ENCODE results near the gene POLA2. TPM values are rescaled to one million over a fixed set of nuclear protein-coding genes. Genes with fewer than 3 reads are reported as not detected.
"Not testable (repeated sequence)": the region's sequence is repeated elsewhere in the genome, so short reads cannot be mapped to it uniquely, and the experiment has no call there.

Gene POLA2
- total and polyA plus RNA-seq, 2 donors (not counting 3 experiments of a cell fraction or from before 2014, with no cell fraction given): 24.0 to 30.0 TPM

- DNase-seq (ENCODE audit: low read depth, low spot score) (no peak), FAIRE-seq (no peak)
- POLR2A ChIA-PET: interaction anchor here (0.6 kb wide), 1 partner anchor 1069 kb away, joined by 5 read pairs; no protein-coding TSS in a partner anchor
- no peaks in the 10 kb centered on the region for H3K9me3 ChIP-seq (replicated peaks; ENCODE audit: control insufficient read depth, insufficient read depth, low read length)
- H3K9ac ChIP-seq (replicated peaks; ENCODE audit: extremely low read depth, insufficient read depth, low read length): no peak overlapping the region
- H4K20me1 ChIP-seq (replicated peaks; ENCODE audit: control insufficient read depth, extremely low read depth, insufficient read depth, low read length): no peaks in the 10 kb centered on the region
- no peak overlapping the region for H3K4me2 ChIP-seq (ENCODE audit: insufficient read depth, low read length)
- no peak overlapping the region for H3K4me3 ChIP-seq (replicated peaks in 1 of 3; ENCODE audit: insufficient read depth in 1 of 3, low read depth in 1 of 3, low read length in 3 of 3)
- TF ChIP-seq FOS (IDR thresholded peaks at IDR 0.05; ENCODE audit: borderline replicate concordance, insufficient read depth, low read length) (no peak), MYC (IDR thresholded peaks at IDR 0.05; ENCODE audit: low read depth, low read length) (no peak), POLR2A (IDR thresholded peaks at IDR 0.05; ENCODE audit: low read depth, low read length) (no peak), POLR2AphosphoS5 (IDR thresholded peaks at IDR 0.05; ENCODE audit: insufficient read depth, low read depth, low read length) (no peak), GATA2 (IDR thresholded peaks at IDR 0.05; ENCODE audit: insufficient read depth, insufficient read length, low read depth, low read length) (no peak), CTCF (IDR thresholded peaks at IDR 0.05; ENCODE audit: extremely low read depth in 1 of 2, insufficient read depth in 1 of 2, low read depth in 1 of 2, low read length in 2 of 2) (no peak), JUN (IDR thresholded peaks at IDR 0.05; ENCODE audit: borderline replicate concordance, insufficient read depth, insufficient read length, low read depth) (no peak), EZH2 (IDR thresholded peaks at IDR 0.05; ENCODE audit: borderline replicate concordance, low read depth, low read length, severe bottlenecking) (no peak)
- TF ChIP-seq, protein P1, sequence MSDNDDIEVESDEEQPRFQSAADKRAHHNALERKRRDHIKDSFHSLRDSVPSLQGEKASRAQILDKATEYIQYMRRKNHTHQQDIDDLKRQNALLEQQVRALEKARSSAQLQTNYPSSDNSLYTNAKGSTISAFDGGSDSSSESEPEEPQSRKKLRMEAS (IDR thresholded peaks at IDR 0.05; ENCODE audit: insufficient read depth, insufficient read length): no peak
- H3K36me3 ChIP-seq (ENCODE audit: control insufficient read depth in 2 of 2, extremely low read depth in 1 of 2, insufficient read depth in 2 of 2, low read length in 2 of 2): no peaks in the 10 kb centered on the region
- H3K27ac ChIP-seq (ENCODE audit: insufficient read depth, low read depth, low read length): no peak overlapping the region
- H3K9me1 ChIP-seq (replicated peaks; ENCODE audit: control insufficient read depth, extremely low read depth, insufficient read depth, low read length): no peaks in the 10 kb centered on the region
- no TSS peak for BruUV-seq (replicated peaks)
- no peaks in the 10 kb centered on the region for H3K79me2 ChIP-seq (ENCODE audit: control insufficient read depth, insufficient read depth, low read length)
- no peaks in the 10 kb centered on the region for H3K27me3 ChIP-seq (ENCODE audit: control insufficient read depth in 2 of 2, insufficient read depth in 2 of 2, low read length in 2 of 2)
- CTCF ChIA-PET: interaction anchor here (1.0 kb wide), 1 partner anchor 21 kb away, joined by 3 read pairs; no protein-coding TSS in a partner anchor
- dilution Hi-C loops (cut with MboI; ENCODE audit: extremely low pct_ligation_motif_present, low sequenced_read_pairs) (no loop called here), intact Hi-C loops (cut with micrococcal nuclease) (no loop called here)
- H2AFZ ChIP-seq (ENCODE audit: low read depth, low read length): no peak overlapping the region
- no peaks in the 10 kb centered on the region for H3K4me1 ChIP-seq (ENCODE audit: control insufficient read depth, extremely low read depth, insufficient read depth, low read length)
These were observed 15.3 kb upstream of the POLA2 start for GRCh38 chr11:65246506-65246905.

- POLR2A ChIA-PET; H3K4me2 ChIP-seq (ENCODE audit: insufficient read depth, low read length); H2AFZ ChIP-seq (ENCODE audit: low read depth, low read length); H3K9me1 ChIP-seq (replicated peaks; ENCODE audit: control insufficient read depth, extremely low read depth, insufficient read depth, low read length); H3K27me3 ChIP-seq (ENCODE audit: control insufficient read depth in 2 of 2, insufficient read depth in 2 of 2, low read length in 2 of 2); BruUV-seq (replicated peaks); intact Hi-C loops (cut with micrococcal nuclease); H3K9ac ChIP-seq (replicated peaks; ENCODE audit: extremely low read depth, insufficient read depth, low read length); dilution Hi-C loops (cut with MboI; ENCODE audit: extremely low pct_ligation_motif_present, low sequenced_read_pairs); H4K20me1 ChIP-seq (replicated peaks; ENCODE audit: control insufficient read depth, extremely low read depth, insufficient read depth, low read length); H3K36me3 ChIP-seq (ENCODE audit: control insufficient read depth in 2 of 2, extremely low read depth in 1 of 2, insufficient read depth in 2 of 2, low read length in 2 of 2); H3K79me2 ChIP-seq (ENCODE audit: control insufficient read depth, insufficient read depth, low read length); H3K27ac ChIP-seq (ENCODE audit: insufficient read depth, low read depth, low read length); H3K9me3 ChIP-seq (replicated peaks; ENCODE audit: control insufficient read depth, insufficient read depth, low read length); H3K4me3 ChIP-seq (replicated peaks in 1 of 3; ENCODE audit: insufficient read depth in 1 of 3, low read depth in 1 of 3, low read length in 3 of 3); H3K4me1 ChIP-seq (ENCODE audit: control insufficient read depth, extremely low read depth, insufficient read depth, low read length): not testable (repeated sequence)
- DNase-seq (ENCODE audit: low read depth, low spot score): peak; percentile 57
- FAIRE-seq: peak; percentile 50
- CTCF ChIA-PET: interaction anchor here (1.1 to 1.5 kb wide), 3 partner anchors 23 to 43 kb away, joined by 6 to 9 read pairs (median 7); no protein-coding TSS in a partner anchor
These were observed 13.5 kb upstream of the POLA2 start for GRCh38 chr11:65248184-65248710.

Measured in endothelial cell of umbilical vein (primary cell).